K562 (cell line): ENCODE results near the gene HLA-DMB. TPM values are rescaled to one million over a fixed set of nuclear protein-coding genes. Genes with fewer than 3 reads are reported as not detected.

ENCODE experiments used
- ATAC-seq: fragments of 200-7000 bp; cut with Tn5 transposase; 3 replicates; pipeline ENCODE4 v1.9.1; 2020; ENCODE audit warnings: moderate library complexity
- BruUV-seq: library from RNA; stranded (reverse); fragments of 400-500 nt; replicated peaks from 2 replicates; lab custom pipeline; 2021; lab: Mats Ljungman, UMichigan
- CTCF ChIA-PET: fragments of 300-600 bp; formaldehyde crosslinking; extraction: SDS; loops from one replicate; lab custom pipeline; 2021; ENCODE audit warnings: low intra/inter-chr PET ratio; lab: Yijun Ruan, JAX
- POLR2A ChIA-PET: fragments of 300-600, 350-650 bp; sonication (Branson Sonifier 250); formaldehyde crosslinking; extraction: SDS; loops from one replicate; lab custom pipeline; 2021; ENCODE audit warnings: antibody characterized with exemption, inconsistent platforms; lab: Yijun Ruan, JAX
- DNase-seq, 4 experiments: peaks; one replicate each; pipeline versions ENCODE4 v3.0.0 to v3.0.0-alpha.2; 2011 to 2018; ENCODE audit warnings: low spot score in 3 of 4, mixed read lengths in 3 of 4; ENCODE audit errors: extremely low read depth in 1 of 4
- FAIRE-seq: peaks from 2 replicates; lab custom pipeline; 2011; peaks lifted over from hg19 to GRCh38; lab: Jason Lieb, UNC
- H2AFZ ChIP-seq: 2 replicates; pipeline ENCODE4 v1.6.0; 2011; ENCODE audit warnings: low read depth, low read length, control low read depth, inconsistent platforms
- H3K27ac ChIP-seq: fragments of 200-600 bp; 3 replicates; pipeline ENCODE4 v1.8.0; 2011; ENCODE audit warnings: low read depth, mild to moderate bottlenecking, control low read depth, inconsistent platforms, low read length, moderate library complexity, mixed read lengths; ENCODE audit errors: extremely low read depth
- H3K27me3 ChIP-seq, 2 experiments: fragments of 300-600 bp in 1 of 2; 2 replicates in 1 of 2; 3 replicates in 1 of 2; pipeline versions ENCODE4 v1.6.0 to v1.8.0; 2011; ENCODE audit warnings: inconsistent platforms in 2 of 2, low read length in 2 of 2, mild to moderate bottlenecking in 1 of 2, mixed read lengths in 1 of 2, moderate library complexity in 1 of 2; ENCODE audit not compliant: control insufficient read depth in 2 of 2, insufficient read depth in 2 of 2
- H3K36me3 ChIP-seq: fragments of 300-600 bp; 3 replicates; pipeline ENCODE4 v1.8.0; 2011; ENCODE audit warnings: mild to moderate bottlenecking, low read length, inconsistent platforms; ENCODE audit not compliant: control insufficient read depth, insufficient read depth
- H3K4me1 ChIP-seq, 2 experiments: fragments of 200-600 bp in 1 of 2; replicated peaks in 1 of 2; 2 replicates in 1 of 2; 3 replicates in 1 of 2; pipeline versions ENCODE4 v1.5.1 to v1.8.0; 2011; ENCODE audit warnings: inconsistent platforms in 2 of 2, low read length in 2 of 2, mild to moderate bottlenecking in 1 of 2, mixed read lengths in 1 of 2, moderate library complexity in 1 of 2; ENCODE audit not compliant: control insufficient read depth in 2 of 2, insufficient read depth in 2 of 2
- H3K4me2 ChIP-seq: 2 replicates; pipeline ENCODE4 v1.6.1; 2011; ENCODE audit warnings: low read length, control low read depth, inconsistent platforms, mixed read lengths; ENCODE audit not compliant: insufficient read depth
- H3K4me3 ChIP-seq: fragments of 200-600 bp; sonication (generic), shearing (Covaris generic); 2 replicates; pipeline ENCODE4 v1.5.1; 2016; ENCODE audit warnings: control low read depth, inconsistent platforms
- H3K79me2 ChIP-seq: fragments of 200-600 bp; 3 replicates; pipeline ENCODE4 v1.8.0; 2011; ENCODE audit warnings: low read length, inconsistent platforms; ENCODE audit not compliant: control insufficient read depth, insufficient read depth
- H3K9ac ChIP-seq, 2 experiments: 2 replicates each; pipeline versions ENCODE4 v1.6.0 to v1.6.1; 2011; ENCODE audit warnings: low read depth in 2 of 2, low read length in 2 of 2, control low read depth in 1 of 2, inconsistent platforms in 1 of 2, mild to moderate bottlenecking in 1 of 2, mixed read lengths in 1 of 2; ENCODE audit not compliant: insufficient read depth in 1 of 2
- H3K9me1 ChIP-seq: one replicate; pipeline ENCODE4 v1.6.0; 2011; ENCODE audit warnings: inconsistent platforms, mild to moderate bottlenecking, low read length, moderate library complexity; ENCODE audit not compliant: control insufficient read depth, insufficient read depth
- H3K9me3 ChIP-seq: replicated peaks from 2 replicates; pipeline ENCODE4 v1.5.1; 2011; ENCODE audit warnings: low read depth, low read length, inconsistent platforms; ENCODE audit not compliant: control insufficient read depth, insufficient read depth
- H4K20me1 ChIP-seq: replicated peaks from 2 replicates; pipeline ENCODE4 v1.6.1; 2011; ENCODE audit warnings: low read length, inconsistent platforms, mixed read lengths; ENCODE audit not compliant: control insufficient read depth, insufficient read depth
- HNRNPH1 ChIP-seq: fragments of 200-400 bp; formaldehyde crosslinking; optimal IDR thresholded peaks from 2 replicates; pipeline ENCODE3; 2017; ENCODE audit warnings: low read depth, mild to moderate bottlenecking, low read length, moderate library complexity
- HNRNPK ChIP-seq: fragments of 200-400 bp; formaldehyde crosslinking; IDR thresholded peaks from one replicate; pipeline ENCODE4 v1.6.1; 2018; ENCODE audit warnings: mild to moderate bottlenecking, low read depth, low read length; ENCODE audit not compliant: poor library complexity, severe bottlenecking
- NFIC ChIP-seq: fragments of 450-650 bp; IDR thresholded peaks from 2 replicates; pipeline ENCODE4 v1.6.1; 2017; ENCODE audit warnings: mild to moderate bottlenecking, inconsistent platforms
- WGBS: fragments of 100-300 bp; shearing (Covaris generic); methylation state at CpG from one replicate; pipeline ENCODE4 v1.1.6; 2016; ENCODE audit warnings: low coverage, mixed read lengths; ENCODE audit not compliant: insufficient coverage; ENCODE audit errors: missing lambda C conversion rate; 5-methylcytosine and 5-hydroxymethylcytosine counted together
- in situ Hi-C: fragments of 300-500 bp; cut with MboI; formaldehyde crosslinking; loops from 4 replicates; pipeline ENCODE4 v1.15.0; 2018; ENCODE audit warnings: inconsistent platforms, mixed read lengths
- intact Hi-C: fragments of 100-400 bp; cut with micrococcal nuclease; formaldehyde crosslinking; loops from 2 replicates; pipeline ENCODE4 v1.14.2; 2022
- polyA plus RNA-seq, 8 experiments: library from polyadenylated mRNA; depleted of rRNA in 4 of 8; stranded (reverse) in 5 of 8; unstranded in 3 of 8; fragments of >200 nt; fragmentation: Nextera tagmentation in 2 of 8; fragmentation: Illumina TruSeq in 1 of 8; extraction: Ambion mirVana in 2 of 8; extraction: Trizol in 1 of 8; gene quantifications; 2 replicates each; pipeline versions ENCODE4 v1.2.1 to v1.2.3, GENCODE V29; 2011 to 2014; ENCODE audit warnings: inconsistent platforms in 1 of 8, missing spikeins in 1 of 8
- total RNA-seq, 7 experiments: library from RNA; depleted of rRNA in 6 of 7; stranded (reverse); fragments of >200 nt in 6 of 7; fragmentation: Illumina TruSeq in 2 of 7; extraction: Trizol in 2 of 7; gene quantifications; 2 replicates each; pipeline versions ENCODE4 v1.2.1 to v1.2.3, GENCODE V29; 2011 to 2021; ENCODE audit warnings: low replicate concordance in 1 of 7

HLA-DMB gene
- total and polyA plus RNA-seq, 9 of the 15 experiments (the other 6 are each of a cell fraction or from before 2014, with no cell fraction given) = 0.38 TPM; not detected in 8

DNA sequence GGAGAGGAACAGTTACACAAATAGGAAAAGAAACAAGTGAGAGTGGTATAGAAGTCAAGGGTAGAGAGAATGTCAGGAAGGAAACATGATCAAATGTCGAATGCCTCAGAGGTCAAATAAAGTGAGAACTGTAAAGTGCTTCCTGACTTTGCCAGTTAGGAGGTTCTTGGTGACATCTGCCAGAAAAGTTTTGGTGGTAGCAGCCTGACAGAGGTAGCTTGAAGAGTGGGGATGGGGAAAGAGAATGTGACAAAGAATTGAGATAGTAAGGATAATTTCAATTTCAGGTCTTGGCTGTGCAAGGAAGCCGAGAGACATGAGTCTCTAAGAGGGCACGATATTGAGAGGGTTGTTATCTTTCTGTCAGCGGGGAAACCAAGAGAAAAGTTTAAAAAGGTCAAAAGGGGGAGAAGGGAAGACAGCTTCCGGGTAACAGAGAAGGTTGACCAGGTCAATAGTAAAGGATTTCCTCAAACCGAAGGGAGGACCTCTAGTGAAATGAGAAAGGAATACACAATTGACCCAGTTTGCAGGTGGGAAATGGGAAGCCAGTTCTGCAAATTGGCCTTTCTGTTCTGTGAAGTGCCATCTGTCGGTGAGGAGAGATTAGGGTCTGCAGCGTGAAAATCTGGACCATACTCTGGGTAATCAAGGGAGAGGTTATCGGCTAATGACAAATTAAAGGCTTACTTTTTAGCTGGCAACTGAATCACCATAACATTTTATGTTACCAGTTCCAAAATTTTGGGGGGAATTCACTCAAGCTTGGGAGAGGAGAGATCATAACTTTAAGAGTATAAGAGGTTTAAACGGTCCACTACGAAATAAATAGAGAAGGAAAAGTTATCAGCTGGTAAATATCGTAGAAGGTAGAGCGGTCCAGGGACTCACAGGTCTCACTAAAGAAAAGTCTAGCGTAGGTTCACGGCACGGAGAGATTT lies 26.6 kb upstream of the HLA-DMB start (continued):
- TF ChIP-seq HNRNPH1 = no peak
- TF ChIP-seq, all 486 proteins: peak for 81

GRCh38 chr6:32964776-32965175 lies 23.9 kb upstream of the HLA-DMB start:
- no peaks in the 10 kb centered on the region for H4K20me1 ChIP-seq
- no peaks in the 10 kb centered on the region for H3K9me1 ChIP-seq
- WGBS = 68% methylated on average over 5 of the region's 5 CpGs
- peak; percentile 75 for TF ChIP-seq NFIC
- TF ChIP-seq HNRNPK = no peak
- DNase-seq = no peak
- no TSS peak for BruUV-seq
- no peak overlapping the region for H3K4me3 ChIP-seq
- POLR2A ChIA-PET = interaction anchor here (4.2 to 13.4 kb wide), 2 partner anchors 9 to 11 kb away, joined by 63 to 309 read pairs; partner anchors contain the start of gene HLA-DMA
- in situ Hi-C loops (loop anchor here (25.0 kb wide), 1 partner anchor 1427 kb away; the partner anchor contains the start of genes ATP6V1G2, DDX39B, MCCD1 and NFKBIL1), intact Hi-C loops (no loop called here)
- H2AFZ ChIP-seq = no peak overlapping the region
- no peak overlapping the region for H3K9ac ChIP-seq
- no peaks in the 10 kb centered on the region for H3K9me3 ChIP-seq
- H3K27me3 ChIP-seq = no peaks in the 10 kb centered on the region
- CTCF ChIA-PET = interaction anchor here (0.6 kb wide), 1 partner anchor 82 kb away, joined by 3 read pairs; no protein-coding TSS in a partner anchor
- no peak for ATAC-seq
- H3K27ac ChIP-seq = no peak overlapping the region
- H3K4me2 ChIP-seq = no peak overlapping the region
- peaks cover 37% of the 10 kb centered on the region for H3K79me2 ChIP-seq
- H3K36me3 ChIP-seq = no peaks in the 10 kb centered on the region
- FAIRE-seq = no peak
- H3K4me1 ChIP-seq = peaks cover 15 to 19% of the 10 kb centered on the region in 2 experiments
